Measurements from ENCODE around the gene MTFP1. TPM values are rescaled to one million over a fixed set of nuclear protein-coding genes. Genes with fewer than 3 reads are reported as not detected.

The MTFP1 gene
- total RNA-seq, 3 donors from 2014 or later, result 2.9 to 16.7 (median 14.4) TPM

DNA sequence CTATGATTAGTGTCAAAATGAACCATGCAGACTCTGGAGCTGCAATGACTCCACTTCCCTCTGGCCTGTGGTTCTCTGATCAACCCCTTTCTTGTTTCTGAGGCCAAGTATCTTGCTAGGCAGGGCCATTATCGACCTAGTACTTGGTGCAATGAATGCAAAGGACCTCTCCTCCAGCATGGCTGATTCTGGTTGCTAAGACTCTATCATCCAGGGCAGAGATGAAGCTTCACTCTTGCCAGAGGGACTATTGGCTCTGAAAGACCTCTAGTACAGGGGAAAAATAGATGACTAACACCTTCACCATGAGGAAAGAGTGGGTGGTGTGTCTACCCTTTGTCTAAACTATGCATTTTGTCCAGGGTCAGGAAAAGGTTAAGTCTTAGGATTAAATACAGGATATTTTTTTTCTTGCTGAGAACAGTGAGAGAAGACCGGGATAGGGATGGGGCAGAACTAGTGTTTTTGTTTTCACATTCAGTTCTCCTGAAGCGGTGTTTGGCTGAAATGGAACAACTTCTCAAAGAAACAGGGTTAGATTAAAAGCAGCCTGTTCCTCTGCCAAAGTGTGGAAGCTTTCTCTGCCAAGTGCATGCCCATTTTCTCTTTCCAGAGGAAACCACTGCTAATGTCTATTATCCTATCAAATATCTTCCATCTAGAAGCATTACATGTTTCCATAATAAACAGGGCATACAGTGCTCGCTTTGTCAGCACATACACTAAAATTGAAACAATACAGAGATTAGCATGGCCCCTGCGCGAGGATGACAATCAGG is 5.0 kb upstream of the MTFP1 start:
- H3K27me3 ChIP-seq, result no peaks in the 10 kb centered on the region
- H3K4me3 ChIP-seq, result peak overlapping the region in 1 of 3 donors; percentile 18
- intact Hi-C loops (cut with DNase I; ENCODE audit: low total_unique reads), result no loop called here
- no peaks in the 10 kb centered on the region for H3K9me3 ChIP-seq
- TF ChIP-seq, protein P1, sequence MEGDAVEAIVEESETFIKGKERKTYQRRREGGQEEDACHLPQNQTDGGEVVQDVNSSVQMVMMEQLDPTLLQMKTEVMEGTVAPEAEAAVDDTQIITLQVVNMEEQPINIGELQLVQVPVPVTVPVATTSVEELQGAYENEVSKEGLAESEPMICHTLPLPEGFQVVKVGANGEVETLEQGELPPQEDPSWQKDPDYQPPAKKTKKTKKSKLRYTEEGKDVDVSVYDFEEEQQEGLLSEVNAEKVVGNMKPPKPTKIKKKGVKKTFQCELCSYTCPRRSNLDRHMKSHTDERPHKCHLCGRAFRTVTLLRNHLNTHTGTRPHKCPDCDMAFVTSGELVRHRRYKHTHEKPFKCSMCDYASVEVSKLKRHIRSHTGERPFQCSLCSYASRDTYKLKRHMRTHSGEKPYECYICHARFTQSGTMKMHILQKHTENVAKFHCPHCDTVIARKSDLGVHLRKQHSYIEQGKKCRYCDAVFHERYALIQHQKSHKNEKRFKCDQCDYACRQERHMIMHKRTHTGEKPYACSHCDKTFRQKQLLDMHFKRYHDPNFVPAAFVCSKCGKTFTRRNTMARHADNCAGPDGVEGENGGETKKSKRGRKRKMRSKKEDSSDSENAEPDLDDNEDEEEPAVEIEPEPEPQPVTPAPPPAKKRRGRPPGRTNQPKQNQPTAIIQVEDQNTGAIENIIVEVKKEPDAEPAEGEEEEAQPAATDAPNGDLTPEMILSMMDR (IDR thresholded peaks at IDR 0.05), result no peak
- no peak for TF ChIP-seq POLR2A (IDR thresholded peaks at IDR 0.05)
- TF ChIP-seq POLR2AphosphoS5 (IDR thresholded peaks at IDR 0.05), result no peak
- peak overlapping the region; percentile 54 to 96 for H3K27ac ChIP-seq
- H3K4me1 ChIP-seq, result peaks cover 10 to 28% of the 10 kb centered on the region in 2 donors
- H3K36me3 ChIP-seq, result peaks cover 5% of the 10 kb centered on the region
- DNase-seq (ENCODE audit: low spot score in 2 of 2), result no peak

DNA sequence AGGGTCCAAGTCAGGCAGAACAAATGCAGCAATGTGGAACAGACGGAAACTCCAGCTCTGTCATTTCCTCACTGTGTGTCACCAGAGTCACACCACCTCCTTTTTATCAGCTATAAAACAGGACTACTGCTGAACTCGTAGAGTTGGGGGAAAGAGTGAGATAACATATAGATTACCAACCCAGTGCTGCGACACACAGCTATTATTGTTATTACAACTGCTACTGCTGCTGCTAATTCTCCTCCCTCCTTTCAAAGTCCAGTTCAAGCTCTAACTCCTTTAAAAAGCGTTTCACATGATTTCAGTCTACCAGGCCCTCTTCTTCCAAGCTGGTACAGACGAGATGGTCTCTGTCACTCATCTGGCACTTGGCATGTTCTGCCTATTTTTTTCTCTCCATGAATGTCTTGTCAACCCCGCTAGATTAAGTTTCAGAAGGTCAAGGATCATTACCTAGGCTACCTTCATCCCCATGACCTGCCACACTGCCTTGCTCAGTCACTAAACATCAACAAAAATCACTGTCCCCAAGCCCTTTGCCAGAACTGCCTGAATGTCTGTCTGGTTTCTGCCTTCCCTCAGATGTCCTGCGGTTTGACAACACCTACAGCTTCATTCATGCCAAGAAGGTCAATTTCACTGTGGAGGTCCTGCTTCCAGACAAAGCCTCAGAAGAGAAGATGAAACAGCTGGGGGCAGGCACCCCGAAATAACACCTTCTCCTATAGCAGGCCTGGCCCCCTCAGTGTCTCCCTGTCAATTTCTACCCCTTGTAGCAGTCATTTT is 3.7 kb upstream of the MTFP1 start:
- Histone ChIP-seq H3K9me3 (no peaks in the 10 kb centered on the region), H3K27me3 (no peaks in the 10 kb centered on the region), H3K4me3 (peak overlapping the region in 2 of 3 donors; percentile 76 to 85), H3K36me3 (no peaks in the 10 kb centered on the region), H3K27ac (peak overlapping the region; percentile 96 to 99), H3K4me1 (peaks cover 10 to 28% of the 10 kb centered on the region in 2 donors)
- no peak for DNase-seq (ENCODE audit: low spot score in 2 of 2)
- intact Hi-C loops (cut with DNase I; ENCODE audit: low total_unique reads), result no loop called here
- TF ChIP-seq POLR2A (IDR thresholded peaks at IDR 0.05) (no peak), POLR2AphosphoS5 (IDR thresholded peaks at IDR 0.05) (no peak)
- TF ChIP-seq, protein P1 (IDR thresholded peaks at IDR 0.05), result no peak

DNA sequence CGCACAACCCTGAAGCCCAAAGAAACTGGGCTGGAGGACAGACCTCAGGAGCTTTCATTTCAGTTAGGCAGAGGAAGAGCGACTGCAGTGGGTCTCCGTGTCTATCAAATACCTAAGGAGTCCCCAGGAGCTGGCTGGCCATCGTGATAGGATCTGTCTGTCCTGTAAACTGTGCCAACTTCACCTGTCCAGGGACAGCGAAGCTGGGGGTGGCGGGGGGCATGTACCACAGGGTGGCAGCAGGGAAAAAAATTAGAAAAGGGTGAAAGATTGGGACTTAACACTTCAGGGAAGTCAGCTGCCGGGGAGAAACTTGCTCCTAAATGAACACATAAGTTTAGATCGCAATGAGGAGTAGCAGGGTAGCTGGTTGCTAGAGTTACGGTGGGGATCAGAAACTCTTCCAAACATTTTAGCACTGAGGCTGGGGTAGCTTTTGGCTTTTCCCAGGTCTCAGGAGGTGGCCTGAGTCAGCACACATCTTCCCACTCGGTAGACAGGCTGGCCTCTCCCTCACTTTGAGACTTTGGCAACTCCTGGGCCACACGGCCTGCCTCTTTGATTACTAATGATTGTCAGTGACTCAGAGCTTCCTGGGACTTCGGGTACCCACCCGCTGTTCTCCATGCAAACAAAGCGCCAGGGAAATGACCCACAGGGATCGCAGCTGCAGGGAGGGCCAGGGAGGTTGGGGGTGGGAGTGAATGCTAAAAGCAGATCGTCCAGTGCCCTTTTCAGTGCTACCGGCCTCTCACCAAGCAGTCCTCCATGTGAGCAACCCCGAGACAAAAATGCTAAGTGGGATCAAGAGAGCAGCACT is 2.9 kb upstream of the MTFP1 start:
- Histone ChIP-seq H3K9me3 (no peaks in the 10 kb centered on the region), H3K4me1 (peaks cover 10 to 28% of the 10 kb centered on the region in 2 donors), H3K36me3 (no peaks in the 10 kb centered on the region), H3K27me3 (no peaks in the 10 kb centered on the region), H3K4me3 (peak overlapping the region; percentile 71 to 85 (median 76)), H3K27ac (peak overlapping the region; percentile 96 to 99)
- peak; percentile 31 for TF ChIP-seq POLR2A (IDR thresholded peaks at IDR 0.05)
- TF ChIP-seq POLR2AphosphoS5 (IDR thresholded peaks at IDR 0.05), result peak in 2 of 3 donors; percentile 18 to 68
- TF ChIP-seq, protein P1 (IDR thresholded peaks at IDR 0.05), result no peak
- intact Hi-C loops (cut with DNase I; ENCODE audit: low total_unique reads), result no loop called here
- DNase-seq (ENCODE audit: low spot score in 2 of 2), result peak; percentile 68 to 71

DNA sequence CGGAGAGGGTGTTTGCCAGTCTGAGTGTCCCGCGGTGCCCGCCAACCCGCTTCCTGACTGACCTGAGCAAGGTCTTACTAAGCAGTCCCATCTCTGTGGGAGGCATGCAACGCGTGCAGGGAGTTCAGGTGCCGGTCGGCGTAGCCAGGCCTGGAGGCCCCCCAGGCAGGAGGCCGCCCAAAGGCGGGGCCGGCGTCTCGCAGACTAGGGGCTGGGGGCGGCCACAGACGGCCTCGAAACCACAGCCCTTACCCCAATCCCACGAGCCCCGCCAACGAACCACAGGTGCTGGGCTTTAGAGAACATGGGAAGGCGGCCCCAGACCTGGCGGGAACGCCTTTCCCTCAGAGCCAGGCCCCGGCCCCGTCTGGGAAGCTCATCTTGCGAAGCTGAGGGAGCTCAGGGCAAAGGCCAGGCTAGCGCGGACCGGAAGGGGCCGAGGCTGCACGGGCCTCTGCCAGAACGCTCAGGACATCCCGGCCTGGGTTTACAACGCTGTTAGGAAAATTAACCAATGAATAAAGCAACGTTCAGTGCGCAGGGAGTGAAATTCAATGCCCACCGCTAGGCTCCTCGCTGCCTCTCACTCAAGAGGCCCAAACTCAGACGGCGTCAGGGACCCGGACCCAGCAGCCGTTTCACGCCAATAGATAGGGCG is 2.1 kb upstream of the MTFP1 start:
- no peaks in the 10 kb centered on the region for H3K36me3 ChIP-seq
- H3K4me1 ChIP-seq, result peaks cover 10 to 28% of the 10 kb centered on the region in 2 donors
- TF ChIP-seq POLR2A (IDR thresholded peaks at IDR 0.05) (peak; percentile 90), POLR2AphosphoS5 (IDR thresholded peaks at IDR 0.05) (peak in 1 of 3 donors; percentile 92)
- TF ChIP-seq, protein P1 (IDR thresholded peaks at IDR 0.05), result peak in 1 of 3 donors; percentile 15
- peak; percentile 58 to 74 for DNase-seq (ENCODE audit: low spot score in 2 of 2)
- H3K27ac ChIP-seq, result peak overlapping the region; percentile 96 to 99
- intact Hi-C loops (cut with DNase I; ENCODE audit: low total_unique reads), result no loop called here
- no peaks in the 10 kb centered on the region for H3K27me3 ChIP-seq
- no peaks in the 10 kb centered on the region for H3K9me3 ChIP-seq
- H3K4me3 ChIP-seq, result peak overlapping the region; percentile 71 to 85 (median 76)
